Keratinocyte (primary cell): Measurements from ENCODE around the gene DIS3L2.

ENCODE experiments used
- CTCF ChIP-seq, 3 experiments: IDR thresholded peaks in 1 of 3; conservative IDR thresholded peaks in 1 of 3; optimal IDR thresholded peaks in 1 of 3; 2 replicates in 2 of 3; 3 replicates in 1 of 3; pipeline versions ENCODE3 to v1.5.1; 2011; ENCODE audit warnings: low read length in 3 of 3, mild to moderate bottlenecking in 3 of 3, moderate library complexity in 2 of 3, control low read depth in 1 of 3, inconsistent platforms in 1 of 3; ENCODE audit not compliant: insufficient read depth in 2 of 3; ENCODE audit errors: extremely low read depth in 1 of 3
- EZH2 ChIP-seq: IDR thresholded peaks from one replicate; pipeline ENCODE4 v1.6.1; 2012; ENCODE audit warnings: inconsistent platforms, mild to moderate bottlenecking, low read length, moderate library complexity

- TF ChIP-seq CTCF (optimal IDR thresholded peaks at IDR 0.05 in 1 of 3, IDR thresholded peaks at IDR 0.05 in 1 of 3, conservative IDR thresholded peaks at IDR 0.05 in 1 of 3; ENCODE audit: extremely low read depth in 1 of 3, insufficient read depth in 2 of 3, low read length in 3 of 3) (no peak), EZH2 (no peak)
Observed at GRCh38 chr2:232362174-232362900, 400.8 kb downstream of the DIS3L2 start.
